B cell (primary cell): ENCODE results near the gene MEAK7. TPM values are rescaled to one million over a fixed set of nuclear protein-coding genes. Genes with fewer than 3 reads are reported as not detected.

Experiments
- ATAC-seq: fragments of 200-7000 bp; cut with Tn5 transposase; one replicate; pipeline ENCODE4 v1.10.0; 2021; ENCODE audit warnings: low read depth, mild to moderate bottlenecking, moderate number of reproducible peaks, moderate library complexity
- CTCF ChIA-PET: fragments of 350-600 bp; sonication (Branson Sonifier 250); formaldehyde crosslinking; loops from one replicate; lab custom pipeline; 2021; ENCODE audit warnings: antibody characterized with exemption, inconsistent platforms; lab: Charles Lee
- POLR2A ChIA-PET: fragments of 350-600 bp; sonication (Branson Sonifier 250); formaldehyde crosslinking; loops from one replicate; lab custom pipeline; 2021; ENCODE audit warnings: antibody characterized with exemption; lab: Charles Lee
- DNase-seq: peaks from one replicate; pipeline ENCODE4 v3.0.0; 2013
- H2AFZ ChIP-seq: 2 replicates; pipeline ENCODE4 v1.6.1; 2012; ENCODE audit warnings: mild to moderate bottlenecking, low read depth, low read length; ENCODE audit not compliant: insufficient read depth, poor library complexity, severe bottlenecking
- H3K27ac ChIP-seq, 2 donors: 1 replicate in 1 of 2; 2 replicates in 1 of 2; pipeline ENCODE4 v1.5.1; 2012 to 2013; ENCODE audit warnings: low read length in 2 of 2, mild to moderate bottlenecking in 2 of 2, moderate library complexity in 1 of 2
- H3K27me3 ChIP-seq, 4 experiments: fragments of 200-600 bp in 1 of 4; sonication (generic) in 1 of 4; replicated peaks in 1 of 4; 1 replicate in 2 of 4; 2 replicates in 2 of 4; pipeline versions ENCODE4 v1.6.1 to v1.7.0; 2013 to 2016; ENCODE audit warnings: low read length in 3 of 4, mild to moderate bottlenecking in 2 of 4, mixed read lengths in 1 of 4, moderate library complexity in 1 of 4; ENCODE audit not compliant: insufficient read depth in 4 of 4, control insufficient read depth in 3 of 4; ENCODE audit errors: control extremely low read depth in 1 of 4
- H3K36me3 ChIP-seq, 2 experiments: replicated peaks in 1 of 2; 1 replicate in 1 of 2; 2 replicates in 1 of 2; pipeline versions ENCODE4 v1.6.1 to v1.7.1; 2013; ENCODE audit warnings: low read length in 1 of 2; ENCODE audit not compliant: insufficient read depth in 2 of 2, control insufficient read depth in 1 of 2; ENCODE audit errors: control extremely low read depth in 1 of 2, extremely low read depth in 1 of 2
- H3K4me1 ChIP-seq, 2 donors: fragments of 200-600 bp in 1 of 2; sonication (generic) in 1 of 2; 1 replicate in 1 of 2; 2 replicates in 1 of 2; pipeline versions ENCODE4 v1.5.1 to v1.6.1; 2013 to 2017; ENCODE audit warnings: low read length in 2 of 2; ENCODE audit not compliant: control insufficient read depth in 2 of 2, insufficient read depth in 2 of 2
- H3K4me2 ChIP-seq: replicated peaks from 2 replicates; pipeline ENCODE3; 2012; ENCODE audit warnings: mild to moderate bottlenecking, low read depth, low read length; ENCODE audit not compliant: poor library complexity, severe bottlenecking
- H3K4me3 ChIP-seq, 5 experiments: fragments of 200-600 bp in 1 of 5; sonication (generic) in 1 of 5; 1 replicate in 3 of 5; 2 replicates in 2 of 5; pipeline versions ENCODE4 v1.5.1 to v1.7.0; 2011 to 2016; ENCODE audit warnings: low read length in 4 of 5, mild to moderate bottlenecking in 4 of 5, low read depth in 2 of 5, control low read depth in 1 of 5, moderate library complexity in 1 of 5; ENCODE audit not compliant: insufficient read depth in 1 of 5; ENCODE audit errors: control extremely low read depth in 1 of 5, extremely low read depth in 1 of 5
- H3K79me2 ChIP-seq: fragments of 200-600 bp; sonication (generic); one replicate; pipeline ENCODE4 v1.6.0; 2016; ENCODE audit warnings: low read length; ENCODE audit not compliant: control insufficient read depth, insufficient read depth
- H3K9ac ChIP-seq: fragments of 200-600 bp; sonication (generic); 2 replicates; pipeline ENCODE4 v1.6.1; 2017; ENCODE audit warnings: mild to moderate bottlenecking, low read length, moderate library complexity
- H3K9me3 ChIP-seq, 3 donors: one replicate each; pipeline versions ENCODE4 v1.6.1 to v1.7.1; 2013; ENCODE audit warnings: low read length in 2 of 3; ENCODE audit not compliant: control insufficient read depth in 2 of 3, insufficient read depth in 1 of 3; ENCODE audit errors: control extremely low read depth in 1 of 3
- H4K20me1 ChIP-seq: 2 replicates; pipeline ENCODE4 v1.6.0; 2012; ENCODE audit warnings: mild to moderate bottlenecking, low read length; ENCODE audit not compliant: insufficient read depth, control insufficient read depth, poor library complexity, severe bottlenecking
- H3K27ac Mint-ChIP-seq: one replicate; pipeline ENCODE4 v1.8.0; 2021; ENCODE audit warnings: mixed read lengths
- H3K27me3 Mint-ChIP-seq: one replicate; pipeline ENCODE4 v1.8.0; 2021; ENCODE audit warnings: mixed read lengths
- H3K4me1 Mint-ChIP-seq: one replicate; pipeline ENCODE4 v1.8.0; 2021; ENCODE audit warnings: mixed read lengths
- H3K4me3 Mint-ChIP-seq: one replicate; pipeline ENCODE4 v1.8.0; 2021; ENCODE audit warnings: mixed read lengths
- H3K9me3 Mint-ChIP-seq: one replicate; pipeline ENCODE4 v1.8.0; 2022; ENCODE audit warnings: mixed read lengths; ENCODE audit not compliant: insufficient read depth
- EZH2 ChIP-seq: IDR thresholded peaks from 2 replicates; pipeline ENCODE4 v1.6.1; 2012; ENCODE audit warnings: borderline replicate concordance, low read depth, mild to moderate bottlenecking, moderate library complexity, low read length; ENCODE audit not compliant: insufficient read depth, poor library complexity, severe bottlenecking
- WGBS: methylation state at CpG from one replicate; pipeline ENCODE4 v1.1.5; 2013; ENCODE audit warnings: missing lambda C conversion rate; ENCODE audit not compliant: insufficient coverage; 5-methylcytosine and 5-hydroxymethylcytosine counted together
- intact Hi-C: fragments of 100-400 bp; cut with micrococcal nuclease; formaldehyde crosslinking; loops from one replicate; pipeline ENCODE4 v1.10.0; 2022
- polyA plus RNA-seq: library from polyadenylated mRNA; depleted of rRNA; stranded (reverse); fragments of >200 nt; gene quantifications from 2 replicates; pipeline ENCODE4 v1.2.3, GENCODE V29; 2012
- total RNA-seq, 2 donors: library from RNA; stranded (reverse); fragments of 120-200 nt in 1 of 2; gene quantifications; 1 replicate in 1 of 2; 2 replicates in 1 of 2; pipeline versions ENCODE4 v1.2.3 to v1.2.4, GENCODE V29; 2013 to 2022
- TF ChIP-seq, protein P1 (sequence below): fragments of 200-600 bp; IDR thresholded peaks from one replicate; pipeline ENCODE4 v1.8.0; 2022; ENCODE audit warnings: antibody characterized with exemption, mild to moderate bottlenecking

MEAK7 gene
- total and polyA plus RNA-seq, 2 donors (not counting 1 experiment from before 2014, with no cell fraction given) = 3.9 to 19.3 TPM

- no peak overlapping the region for H2AFZ ChIP-seq
- Mint-ChIP-seq H3K27me3 (peaks cover 8% of the 10 kb centered on the region), H3K9me3 (peaks cover 5% of the 10 kb centered on the region), H3K27ac (no peak overlapping the region), H3K4me1 (peaks cover 14% of the 10 kb centered on the region), H3K4me3 (no peak overlapping the region)
- 69% methylated on average over 8 of the region's 10 CpGs for WGBS
- peaks cover 0 to 3% (median under 1%) of the 10 kb centered on the region in 4 experiments for H3K27me3 ChIP-seq
- POLR2A ChIA-PET = no interaction called here
- H3K4me2 ChIP-seq = no peak overlapping the region
- ATAC-seq (no peak), DNase-seq (no peak)
- TF ChIP-seq, protein P1, sequence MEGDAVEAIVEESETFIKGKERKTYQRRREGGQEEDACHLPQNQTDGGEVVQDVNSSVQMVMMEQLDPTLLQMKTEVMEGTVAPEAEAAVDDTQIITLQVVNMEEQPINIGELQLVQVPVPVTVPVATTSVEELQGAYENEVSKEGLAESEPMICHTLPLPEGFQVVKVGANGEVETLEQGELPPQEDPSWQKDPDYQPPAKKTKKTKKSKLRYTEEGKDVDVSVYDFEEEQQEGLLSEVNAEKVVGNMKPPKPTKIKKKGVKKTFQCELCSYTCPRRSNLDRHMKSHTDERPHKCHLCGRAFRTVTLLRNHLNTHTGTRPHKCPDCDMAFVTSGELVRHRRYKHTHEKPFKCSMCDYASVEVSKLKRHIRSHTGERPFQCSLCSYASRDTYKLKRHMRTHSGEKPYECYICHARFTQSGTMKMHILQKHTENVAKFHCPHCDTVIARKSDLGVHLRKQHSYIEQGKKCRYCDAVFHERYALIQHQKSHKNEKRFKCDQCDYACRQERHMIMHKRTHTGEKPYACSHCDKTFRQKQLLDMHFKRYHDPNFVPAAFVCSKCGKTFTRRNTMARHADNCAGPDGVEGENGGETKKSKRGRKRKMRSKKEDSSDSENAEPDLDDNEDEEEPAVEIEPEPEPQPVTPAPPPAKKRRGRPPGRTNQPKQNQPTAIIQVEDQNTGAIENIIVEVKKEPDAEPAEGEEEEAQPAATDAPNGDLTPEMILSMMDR = no peak
- TF ChIP-seq EZH2 = no peak
- H3K79me2 ChIP-seq = no peaks in the 10 kb centered on the region
- H3K4me3 ChIP-seq = no peak overlapping the region
- CTCF ChIA-PET = interaction anchor here (0.6 to 1.6 kb wide), 3 partner anchors 11 to 206 kb away, joined by 3 to 5 read pairs (median 3); no protein-coding TSS in a partner anchor
- H3K9me3 ChIP-seq = peaks cover 0 to 7% (median 5%) of the 10 kb centered on the region in 3 donors
- no peak overlapping the region for H3K9ac ChIP-seq
- peaks cover 3 to 9% of the 10 kb centered on the region in 2 donors for H3K4me1 ChIP-seq
- H3K36me3 ChIP-seq = no peaks in the 10 kb centered on the region
- H3K27ac ChIP-seq = no peak overlapping the region
- intact Hi-C loops = no loop called here
- no peaks in the 10 kb centered on the region for H4K20me1 ChIP-seq
Observed at GRCh38 chr16:84532291-84532724, 27.8 kb upstream of the MEAK7 start.

DNA sequence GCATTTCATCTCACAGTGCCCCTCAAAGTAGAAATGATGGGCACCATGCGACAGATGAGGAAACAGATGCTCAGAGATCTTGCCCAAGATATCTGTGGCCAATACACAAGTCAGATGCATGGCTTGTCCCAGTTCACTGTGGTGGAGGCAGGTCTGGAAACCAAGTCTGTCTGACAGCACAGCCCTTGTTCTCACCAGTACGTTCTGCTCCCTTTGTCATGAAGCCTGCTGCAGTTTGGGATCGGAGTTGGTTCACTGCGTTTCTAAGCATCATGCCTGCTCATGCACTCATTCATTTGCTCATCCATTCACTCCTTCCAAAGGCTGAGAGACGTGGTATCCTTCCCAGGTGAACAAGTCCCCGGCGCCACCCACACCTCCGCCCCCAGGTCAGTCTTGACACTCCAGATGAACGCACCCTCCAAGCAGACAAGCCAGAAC, 27.2 kb upstream of the MEAK7 start:
- no peak for DNase-seq
- Histone ChIP-seq H3K27me3 (peaks cover 0 to 3% (median under 1%) of the 10 kb centered on the region in 4 experiments), H4K20me1 (no peaks in the 10 kb centered on the region), H2AFZ (no peak overlapping the region), H3K4me3 (no peak overlapping the region), H3K9ac (no peak overlapping the region), H3K4me2 (no peak overlapping the region), H3K36me3 (no peaks in the 10 kb centered on the region), H3K27ac (no peak overlapping the region), H3K9me3 (peaks cover 0 to 9% (median 5%) of the 10 kb centered on the region in 3 donors), H3K79me2 (no peaks in the 10 kb centered on the region), H3K4me1 (peaks cover 3 to 9% of the 10 kb centered on the region in 2 donors)
- Mint-ChIP-seq H3K4me3 (no peak overlapping the region), H3K4me1 (peaks cover 14% of the 10 kb centered on the region), H3K27me3 (peaks cover 8% of the 10 kb centered on the region), H3K9me3 (peaks cover 5% of the 10 kb centered on the region), H3K27ac (no peak overlapping the region)
- 89% methylated on average over 9 of the region's 9 CpGs for WGBS
- TF ChIP-seq, protein P1 = no peak
- TF ChIP-seq EZH2 = no peak
- CTCF ChIA-PET = interaction anchor here (0.6 kb wide), 1 partner anchor 207 kb away, joined by 3 read pairs; no protein-coding TSS in a partner anchor
- no peak for ATAC-seq
- POLR2A ChIA-PET = no interaction called here
- intact Hi-C loops = no loop called here
